Activated effector memory CD4-positive, alpha-beta T cell treated with anti-CD3 and anti-CD28 coated beads, Interleukin-2, amount 50 U/mL, for 16 hours (primary cell): ENCODE measurements around the gene TNNI2.

ENCODE experiments used
- DNase-seq: peaks from one replicate; pipeline ENCODE4 v3.0.0-alpha.2; 2020

Gene TNNI2

DNA sequence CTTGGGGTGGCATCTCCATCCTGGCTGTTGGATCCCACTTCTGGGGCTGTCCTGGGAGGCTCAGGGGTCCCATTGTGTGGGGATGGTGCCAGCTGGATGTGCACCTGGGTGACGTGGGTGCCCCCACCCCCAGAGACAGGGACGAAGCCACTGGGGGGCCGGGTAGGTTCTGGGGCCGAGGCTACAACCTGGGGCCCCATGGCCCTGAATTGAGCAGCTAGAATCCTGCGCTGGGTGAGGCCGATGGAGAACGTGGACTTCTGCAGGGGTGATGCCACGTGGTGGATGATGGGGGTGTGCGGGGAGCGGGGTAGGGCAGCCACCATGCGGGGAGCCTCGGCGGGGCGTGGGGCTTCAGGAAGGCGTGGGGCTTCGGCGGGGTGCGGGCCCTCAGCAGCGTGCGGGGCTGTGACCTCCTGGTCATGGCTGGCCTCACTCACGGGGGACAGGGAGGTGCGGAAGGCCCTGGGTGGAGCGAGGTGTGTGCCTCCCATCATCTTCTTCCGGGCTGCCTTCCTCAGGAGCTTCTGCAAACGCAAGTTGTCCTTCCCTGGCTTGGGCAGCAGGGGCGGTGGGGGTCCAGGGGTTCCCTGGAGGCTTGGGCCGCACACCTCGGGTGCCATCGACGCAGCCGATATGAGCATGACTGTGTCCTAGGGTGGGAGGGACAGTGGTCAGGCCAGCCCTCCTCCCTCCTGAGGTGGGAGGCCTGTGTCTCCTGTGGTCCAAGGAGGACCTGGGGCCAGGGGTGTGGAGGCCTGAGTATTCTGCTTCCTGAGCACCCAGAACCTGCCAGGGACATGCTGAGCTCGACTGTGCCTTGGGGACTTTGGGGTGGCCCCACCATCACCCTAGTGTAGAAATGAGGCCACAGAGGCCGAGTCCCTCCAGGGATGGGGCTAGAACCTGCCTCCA, 51.4 kb downstream of the TNNI2 start:
- DNase-seq, result peak; percentile 61
